Right lobe of liver (tissue), 4 donors: ENCODE results near the gene DPM1.

Source experiments
- POLR2A ChIP-seq: fragments of 450-650 bp; IDR thresholded peaks from one replicate; pipeline ENCODE4 v1.6.1; 2017; ENCODE audit warnings: antibody characterized with exemption, mild to moderate bottlenecking
- TF ChIP-seq, protein P1 (sequence below), 4 donors: fragments of 200-600 bp in 3 of 4; fragments of 450-650 bp in 1 of 4; IDR thresholded peaks; one replicate each; pipeline versions ENCODE4 v1.5.1 to v1.8.0; 2016 to 2022; ENCODE audit warnings: antibody characterized with exemption in 4 of 4, mild to moderate bottlenecking in 2 of 4
- donor health status: DM: no; HTN: no; CAD: no.
- donor health status: DM: no; HTN: no; CAD: no.
- donor health status: DM: no; HTN: yes; CAD: no.

DNA sequence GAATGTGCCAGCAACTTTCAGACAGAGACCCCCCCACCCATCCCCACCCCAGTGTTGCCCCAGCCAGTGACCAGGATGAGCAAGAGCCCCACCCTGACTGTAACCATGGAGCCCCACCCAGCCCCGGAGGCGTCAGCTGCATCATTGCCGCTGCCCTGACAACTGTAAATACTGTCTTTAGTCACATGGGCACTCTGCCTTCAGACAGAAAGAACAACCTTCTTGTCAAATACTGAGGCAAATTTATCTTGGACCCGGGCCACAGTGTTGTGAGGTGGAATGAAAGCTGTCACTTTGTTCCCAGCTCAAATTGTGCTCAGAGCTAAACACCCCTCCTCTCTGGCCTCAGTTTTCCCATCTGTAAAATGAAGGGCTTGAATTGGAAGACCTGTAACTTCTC lies 24.0 kb upstream of the DPM1 start:
- no peak for TF ChIP-seq POLR2A
- TF ChIP-seq, protein P1, sequence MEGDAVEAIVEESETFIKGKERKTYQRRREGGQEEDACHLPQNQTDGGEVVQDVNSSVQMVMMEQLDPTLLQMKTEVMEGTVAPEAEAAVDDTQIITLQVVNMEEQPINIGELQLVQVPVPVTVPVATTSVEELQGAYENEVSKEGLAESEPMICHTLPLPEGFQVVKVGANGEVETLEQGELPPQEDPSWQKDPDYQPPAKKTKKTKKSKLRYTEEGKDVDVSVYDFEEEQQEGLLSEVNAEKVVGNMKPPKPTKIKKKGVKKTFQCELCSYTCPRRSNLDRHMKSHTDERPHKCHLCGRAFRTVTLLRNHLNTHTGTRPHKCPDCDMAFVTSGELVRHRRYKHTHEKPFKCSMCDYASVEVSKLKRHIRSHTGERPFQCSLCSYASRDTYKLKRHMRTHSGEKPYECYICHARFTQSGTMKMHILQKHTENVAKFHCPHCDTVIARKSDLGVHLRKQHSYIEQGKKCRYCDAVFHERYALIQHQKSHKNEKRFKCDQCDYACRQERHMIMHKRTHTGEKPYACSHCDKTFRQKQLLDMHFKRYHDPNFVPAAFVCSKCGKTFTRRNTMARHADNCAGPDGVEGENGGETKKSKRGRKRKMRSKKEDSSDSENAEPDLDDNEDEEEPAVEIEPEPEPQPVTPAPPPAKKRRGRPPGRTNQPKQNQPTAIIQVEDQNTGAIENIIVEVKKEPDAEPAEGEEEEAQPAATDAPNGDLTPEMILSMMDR (IDR thresholded peaks at IDR 0.05) = no peak
